ENCODE results near the gene NDUFS6. TPM values are rescaled to one million over a fixed set of nuclear protein-coding genes. Genes with fewer than 3 reads are reported as not detected.
"Not testable (repeated sequence)": the region's sequence is repeated elsewhere in the genome, so short reads cannot be mapped to it uniquely, and the experiment has no call there.

Gene NDUFS6
- total RNA-seq, 1 experiment from 2014 or later: 104 TPM

GRCh38 chr5:1788828-1789227, 12.4 kb upstream of the NDUFS6 start:
- CTCF ChIA-PET: no interaction called here
- ATAC-seq (no peak), DNase-seq (no peak)
- H3K9me3 ChIP-seq (ENCODE audit: low read length): no peaks in the 10 kb centered on the region
- H3K27ac ChIP-seq (ENCODE audit: low read length): no peak overlapping the region
- no peaks in the 10 kb centered on the region for H3K79me2 ChIP-seq (ENCODE audit: low read length)
- no peaks in the 10 kb centered on the region for H3K36me3 ChIP-seq (ENCODE audit: low read depth, low read length)
- no TSS peak for BruUV-seq (replicated peaks)
- intact Hi-C loops (cut with micrococcal nuclease): no loop called here
- peaks cover 39% of the 10 kb centered on the region for H3K4me1 ChIP-seq (ENCODE audit: insufficient read depth, low read length)
- H2AFZ ChIP-seq (ENCODE audit: low read length): no peak overlapping the region
- no peak overlapping the region for H3K4me3 ChIP-seq (ENCODE audit: low read length)
- no peaks in the 10 kb centered on the region for H3K27me3 ChIP-seq (ENCODE audit: low read length)
- H3K4me2 ChIP-seq (ENCODE audit: low read length): no peak overlapping the region
- H3F3A ChIP-seq (ENCODE audit: low read length, unreplicated experiment): no peaks in the 10 kb centered on the region
- H3K9ac ChIP-seq (ENCODE audit: low read length): no peak overlapping the region
- POLR2A ChIA-PET (ENCODE audit: unreplicated experiment): no interaction called here
- no peak for TF ChIP-seq EZH2phosphoT487 (IDR thresholded peaks at IDR 0.05; ENCODE audit: borderline replicate concordance, low read length)
- no peak for TF ChIP-seq CTCF (conservative IDR thresholded peaks at IDR 0.05; ENCODE audit: low read depth, low read length)
- no peak for TF ChIP-seq EZH2 (IDR thresholded peaks at IDR 0.05; ENCODE audit: low read length, unreplicated experiment)
- H4K20me1 ChIP-seq (ENCODE audit: low read length): no peaks in the 10 kb centered on the region
- no peaks in the 10 kb centered on the region for H3K9me2 ChIP-seq (replicated peaks; ENCODE audit: low read length)

GRCh38 chr5:1789438-1789833, 11.8 kb upstream of the NDUFS6 start:
- Histone ChIP-seq H3K4me3 (ENCODE audit: low read length) (peak overlapping the region; percentile 38), H3K4me1 (ENCODE audit: insufficient read depth, low read length) (peaks cover 45% of the 10 kb centered on the region), H3K27ac (ENCODE audit: low read length) (peak overlapping the region; percentile 60), H3K4me2 (ENCODE audit: low read length) (peak overlapping the region; percentile 70), H2AFZ (ENCODE audit: low read length) (peak overlapping the region; percentile 67)
- ATAC-seq (peak; percentile 12), DNase-seq (peak; percentile 51)
- POLR2A ChIA-PET (ENCODE audit: unreplicated experiment); H3K9me3 ChIP-seq (ENCODE audit: low read length); H3F3A ChIP-seq (ENCODE audit: low read length, unreplicated experiment); H3K9me2 ChIP-seq (replicated peaks; ENCODE audit: low read length); BruUV-seq (replicated peaks); H3K27me3 ChIP-seq (ENCODE audit: low read length); intact Hi-C loops (cut with micrococcal nuclease); H3K9ac ChIP-seq (ENCODE audit: low read length); H4K20me1 ChIP-seq (ENCODE audit: low read length); H3K79me2 ChIP-seq (ENCODE audit: low read length); H3K36me3 ChIP-seq (ENCODE audit: low read depth, low read length): not testable (repeated sequence)
- CTCF ChIA-PET: interaction anchor here (0.6 kb wide), 1 partner anchor 292 kb away, joined by 4 read pairs; no protein-coding TSS in a partner anchor

GRCh38 chr5:1789834-1790471, 11.3 kb upstream of the NDUFS6 start:
- peak overlapping the region; percentile 4; the same call in 1 of the 2 replicates for H3K9ac ChIP-seq (ENCODE audit: low read length)

More at GRCh38 chr5:1789834-1790471, 11.3 kb upstream of the NDUFS6 start:
- H4K20me1 ChIP-seq (ENCODE audit: low read length): no peaks in the 10 kb centered on the region
- peak overlapping the region; percentile 38 for H3K4me3 ChIP-seq (ENCODE audit: low read length)
- ChIA-PET POLR2A (ENCODE audit: unreplicated experiment) (no interaction called here), CTCF (interaction anchor here (0.6 kb wide), 1 partner anchor 291 kb away, joined by 4 read pairs; no protein-coding TSS in a partner anchor)
- no peaks in the 10 kb centered on the region for H3K79me2 ChIP-seq (ENCODE audit: low read length)
- no peaks in the 10 kb centered on the region for H3K9me3 ChIP-seq (ENCODE audit: low read length)
- no peaks in the 10 kb centered on the region for H3K36me3 ChIP-seq (ENCODE audit: low read depth, low read length)
- DNase-seq: peak; percentile 71
- H3K27me3 ChIP-seq (ENCODE audit: low read length): no peaks in the 10 kb centered on the region
- TF ChIP-seq EZH2 (IDR thresholded peaks at IDR 0.05; ENCODE audit: low read length, unreplicated experiment) (no peak), CTCF (conservative IDR thresholded peaks at IDR 0.05; ENCODE audit: low read depth, low read length) (no peak), EZH2phosphoT487 (IDR thresholded peaks at IDR 0.05; ENCODE audit: borderline replicate concordance, low read length) (no peak)
- TSS peak; percentile 28 for BruUV-seq (replicated peaks)
- H3K27ac ChIP-seq (ENCODE audit: low read length): peak overlapping the region; percentile 60
- H3K9me2 ChIP-seq (replicated peaks; ENCODE audit: low read length): no peaks in the 10 kb centered on the region
- H3K4me1 ChIP-seq (ENCODE audit: insufficient read depth, low read length): peaks cover 50% of the 10 kb centered on the region
- H3K4me2 ChIP-seq (ENCODE audit: low read length): peak overlapping the region; percentile 70
- H2AFZ ChIP-seq (ENCODE audit: low read length): peak overlapping the region; percentile 67
- peak; percentile 53 for ATAC-seq
- intact Hi-C loops (cut with micrococcal nuclease): no loop called here
- no peaks in the 10 kb centered on the region for H3F3A ChIP-seq (ENCODE audit: low read length, unreplicated experiment)
